Measurements from ENCODE around the gene TRMT2B.

DNA sequence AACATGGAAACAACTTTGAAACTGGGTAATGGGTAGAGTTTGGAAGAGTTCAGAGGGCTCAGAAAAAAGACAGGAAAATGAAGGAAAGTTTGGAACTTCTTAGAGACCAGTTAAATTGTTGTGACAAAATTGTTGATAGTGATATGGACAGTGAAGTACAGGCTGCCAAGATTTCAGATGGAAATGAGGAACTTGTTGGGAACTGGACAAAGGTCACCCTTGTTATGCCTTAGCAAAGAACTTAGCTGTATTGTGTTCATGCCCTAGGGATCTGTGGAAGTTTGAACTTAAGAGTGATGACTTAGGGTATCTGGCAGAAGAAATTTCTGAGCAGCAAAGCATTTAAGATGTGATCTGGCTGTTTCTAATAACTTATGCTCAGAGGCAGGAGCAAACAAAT, 87.5 kb downstream of the TRMT2B start:
- TF ChIP-seq CTCF (conservative IDR thresholded peaks at IDR 0.05), result no peak
- TF ChIP-seq ZFX (IDR thresholded peaks at IDR 0.05), result no peak

Measured in C4-2B (cell line).